HG03039 (cell line): ENCODE results near the gene CRTC1.

Source experiments
- ATAC-seq: cut with Tn5 transposase; IDR thresholded peaks from one replicate; pipeline ENCODE4 v1.9.1; 2021; ENCODE audit warnings: mild to moderate bottlenecking, moderate library complexity; ENCODE audit not compliant: unreplicated experiment

The CRTC1 gene

DNA sequence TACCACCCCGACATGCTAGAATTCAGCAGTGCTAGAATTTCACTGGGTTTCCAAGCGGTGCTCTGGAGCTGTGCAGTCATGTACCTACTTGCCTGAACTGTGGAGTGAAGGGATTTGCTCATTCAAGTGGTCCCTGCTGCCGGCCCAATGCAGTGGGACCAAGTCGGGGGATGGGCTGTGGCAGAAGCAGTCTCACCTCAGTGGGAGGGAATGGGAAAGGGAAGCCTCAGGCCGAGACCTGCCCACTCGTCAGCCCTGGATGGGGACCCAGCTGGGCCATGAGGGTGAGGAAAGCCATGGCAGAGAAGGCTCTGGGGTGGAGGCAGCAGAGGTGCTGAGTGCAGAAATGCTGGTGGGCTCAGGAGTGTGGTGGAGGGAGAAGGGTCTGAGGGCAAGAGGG lies 31.7 kb upstream of the CRTC1 start:
- ATAC-seq: no peak

DNA sequence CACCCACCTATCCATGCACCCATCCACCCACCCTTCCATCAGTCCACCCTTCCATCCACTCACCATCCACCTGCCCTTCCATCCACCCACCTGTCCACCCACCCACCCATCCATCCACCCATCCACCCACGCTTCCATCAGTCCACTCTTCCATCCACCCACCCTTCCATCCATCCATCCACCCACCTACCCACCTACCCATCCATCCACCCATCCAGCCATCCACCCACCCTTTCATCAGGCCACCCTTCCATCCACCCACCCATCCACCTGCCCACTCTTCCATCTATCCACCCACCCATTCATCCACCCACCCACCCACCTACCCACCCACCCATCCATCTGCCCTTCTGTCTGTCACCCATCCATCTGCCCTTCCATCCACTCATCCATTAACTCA lies 29.6 kb upstream of the CRTC1 start:
- ATAC-seq: no peak

DNA sequence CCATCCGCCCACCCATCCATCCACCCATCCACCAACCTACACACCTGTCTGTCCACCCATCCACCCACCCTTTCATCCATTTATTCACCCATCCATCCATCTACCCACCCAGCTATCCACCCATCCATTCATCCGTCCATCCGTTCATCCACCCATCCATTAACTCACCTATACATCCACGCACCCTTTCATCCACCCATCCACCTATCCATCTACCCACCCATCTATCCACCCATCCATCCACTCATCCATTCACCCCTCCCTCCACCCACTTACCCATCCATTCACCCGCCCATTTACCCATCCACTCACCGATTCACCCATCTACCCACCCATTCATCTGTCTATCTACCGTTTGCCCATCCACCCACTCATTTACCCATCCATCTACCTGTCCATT lies 29.0 kb upstream of the CRTC1 start:
- no peak for ATAC-seq

DNA sequence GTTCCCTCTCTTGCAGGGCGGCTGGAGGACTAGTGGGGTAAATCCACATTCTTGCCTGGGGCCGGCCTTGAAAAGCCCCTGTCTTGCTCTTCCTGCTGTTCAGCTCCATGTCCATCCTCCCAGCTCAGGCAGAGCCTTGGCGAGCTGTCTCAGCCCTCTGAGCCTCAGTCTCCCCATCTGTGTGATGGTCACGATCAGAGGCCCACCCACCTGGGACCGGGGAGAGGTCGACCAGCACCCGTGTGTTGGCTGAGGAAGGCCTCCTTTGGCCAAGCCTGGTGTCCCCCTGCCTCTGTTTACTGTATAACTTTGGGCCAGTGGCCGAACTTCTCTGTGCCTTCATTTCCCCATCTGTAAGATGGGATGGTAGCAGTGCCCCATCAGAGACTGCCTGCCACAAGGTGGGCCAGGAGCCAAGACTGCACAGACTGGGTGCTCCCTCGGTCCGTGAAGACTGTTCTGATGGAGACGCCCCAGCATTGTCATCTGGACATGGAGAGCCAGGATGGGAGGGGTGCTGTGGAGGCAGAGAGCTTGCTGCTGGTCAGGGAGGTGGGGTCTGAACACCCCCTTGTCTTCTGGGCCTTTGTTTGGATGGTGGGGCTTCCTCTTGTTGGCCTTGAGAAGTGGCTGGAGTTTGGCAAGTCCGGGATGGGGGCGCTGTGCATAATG lies 28.2 kb upstream of the CRTC1 start:
- no peak for ATAC-seq

DNA sequence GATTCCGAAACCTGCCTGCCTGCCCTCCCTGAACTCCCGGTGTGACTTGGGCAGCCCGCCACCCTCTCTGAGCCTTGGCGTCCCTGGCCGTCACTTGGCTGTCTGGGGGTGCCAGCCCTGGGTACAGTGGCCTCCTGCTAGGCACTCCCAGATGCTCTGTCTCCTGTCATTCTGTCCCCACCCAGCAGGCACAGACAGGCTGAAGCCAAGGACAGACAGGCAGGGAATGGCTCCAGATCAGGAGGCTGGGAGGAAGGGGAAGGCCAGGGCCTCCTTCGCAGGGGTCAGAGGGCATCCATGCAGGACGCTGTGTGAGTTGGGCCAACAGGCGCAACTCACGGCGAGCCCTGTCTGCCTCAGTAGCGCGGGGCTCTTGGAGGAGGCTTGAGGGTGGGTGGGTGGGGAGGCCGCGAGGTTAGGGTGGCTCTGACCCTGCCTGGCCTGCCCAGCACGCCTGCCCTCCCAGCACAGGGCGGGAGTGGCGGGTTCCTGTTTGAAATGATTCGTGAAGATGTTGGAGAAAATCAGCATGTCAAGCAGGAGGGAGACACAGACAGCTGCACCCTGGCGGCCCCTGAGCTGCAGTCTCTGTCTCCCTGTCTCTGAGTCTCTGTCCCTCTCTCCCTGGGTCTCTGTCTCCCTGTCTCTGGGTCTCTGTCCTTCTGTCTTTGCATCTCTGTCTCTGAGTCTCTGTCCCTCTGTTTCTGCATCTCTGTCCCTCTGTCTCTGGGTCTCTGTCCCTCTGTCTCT lies 27.0 kb upstream of the CRTC1 start:
- ATAC-seq: no peak

DNA sequence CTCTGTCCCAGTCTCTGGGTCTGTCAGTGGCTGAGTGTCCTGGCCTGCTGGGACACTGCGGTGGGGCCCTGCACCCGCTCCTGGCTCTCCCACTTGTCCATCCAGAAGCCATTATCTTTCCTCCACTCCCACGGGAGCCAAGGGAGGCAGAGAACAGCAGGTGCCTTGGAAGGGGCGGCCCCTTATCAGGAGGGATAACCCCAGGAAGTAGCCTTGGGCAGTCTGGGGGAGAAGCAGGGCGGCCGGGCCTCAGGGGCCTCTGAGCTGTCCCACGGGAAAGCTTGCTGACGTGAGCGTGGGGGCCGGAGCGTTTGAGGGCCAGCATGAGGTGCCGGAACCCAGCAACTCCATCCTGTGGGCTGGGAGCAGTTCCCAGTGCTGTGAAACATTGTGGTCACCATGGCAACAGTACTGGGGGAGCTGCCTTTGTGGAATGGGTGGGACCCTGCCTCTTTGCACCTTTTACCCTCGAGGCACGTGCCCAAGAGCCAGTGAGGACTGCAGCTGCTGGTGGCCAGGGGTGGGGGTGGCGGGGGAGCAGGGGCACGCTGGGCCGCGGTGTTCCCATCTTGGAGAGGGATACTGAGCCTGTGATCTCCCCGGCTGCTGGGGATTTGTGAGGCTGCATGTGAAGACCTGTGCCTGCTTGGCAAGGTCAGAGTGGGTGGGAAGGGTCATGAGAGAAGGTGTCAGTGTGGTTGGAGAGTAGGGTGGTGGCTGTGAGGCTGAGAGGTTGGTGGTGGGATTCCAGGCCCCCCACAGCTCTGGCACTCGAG lies 25.7 kb upstream of the CRTC1 start:
- ATAC-seq: no peak

DNA sequence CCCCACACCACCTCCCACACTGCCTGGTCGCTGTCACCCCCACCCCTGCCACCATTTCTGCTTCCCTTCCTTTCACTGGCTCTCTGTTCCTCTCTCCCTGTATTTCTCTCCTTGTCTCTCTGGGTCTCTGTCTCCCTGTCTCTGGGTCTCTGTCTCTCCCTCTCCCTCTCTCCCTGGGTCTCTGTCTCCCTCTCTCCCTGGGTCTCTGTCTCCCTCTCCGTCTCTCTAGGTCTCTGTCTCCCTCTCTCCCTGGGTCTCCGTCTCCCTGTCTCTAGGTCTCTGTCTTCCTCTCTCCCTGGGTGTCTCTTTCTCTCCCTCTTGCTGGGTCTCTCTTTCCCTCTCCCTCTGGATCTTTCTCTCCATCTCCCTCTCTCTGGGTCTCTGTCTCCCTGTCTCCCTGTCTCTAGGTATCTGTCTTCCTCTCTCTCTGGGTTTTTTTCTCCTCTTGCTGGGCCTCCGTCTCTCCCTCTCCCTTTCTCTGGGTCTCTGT lies 25.1 kb upstream of the CRTC1 start:
- no peak for ATAC-seq

DNA sequence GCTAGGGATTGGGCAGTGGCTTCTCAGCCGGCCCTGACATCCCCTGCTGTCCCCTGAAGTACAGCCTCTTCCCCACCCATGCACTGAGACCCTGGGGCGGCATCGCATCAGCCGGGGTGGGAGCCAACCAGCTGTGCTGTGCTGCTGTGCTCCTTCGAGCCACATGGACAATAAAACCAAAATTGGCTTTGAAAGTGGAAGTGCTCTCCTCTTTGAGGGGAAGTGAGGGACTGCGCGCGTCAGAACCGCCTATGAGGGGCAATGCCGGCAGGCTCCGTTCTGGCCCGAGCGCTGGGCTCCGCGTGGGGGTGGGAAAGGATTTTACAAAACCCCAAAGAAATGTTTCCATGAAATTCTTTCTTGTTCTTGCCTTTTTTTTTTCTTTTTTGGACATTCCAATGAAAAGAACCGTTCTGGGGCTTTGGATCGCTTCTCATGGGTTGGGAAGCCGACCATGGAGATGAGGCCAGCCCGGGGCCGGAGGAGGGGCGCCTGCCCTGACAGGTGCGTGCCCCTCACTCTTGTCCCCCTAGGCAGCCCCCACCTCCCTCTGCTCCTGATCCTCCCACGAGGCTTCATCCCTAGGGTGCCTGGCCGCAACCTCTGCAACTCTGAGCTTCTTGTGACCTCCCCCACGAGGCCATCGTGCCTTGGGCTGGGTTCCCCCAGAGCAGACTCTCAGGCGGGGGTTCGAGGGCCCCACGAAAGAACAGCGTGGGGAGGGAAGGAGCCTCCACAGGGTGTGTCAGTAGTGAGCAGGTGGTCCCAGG lies 24.0 kb upstream of the CRTC1 start:
- no peak for ATAC-seq

DNA sequence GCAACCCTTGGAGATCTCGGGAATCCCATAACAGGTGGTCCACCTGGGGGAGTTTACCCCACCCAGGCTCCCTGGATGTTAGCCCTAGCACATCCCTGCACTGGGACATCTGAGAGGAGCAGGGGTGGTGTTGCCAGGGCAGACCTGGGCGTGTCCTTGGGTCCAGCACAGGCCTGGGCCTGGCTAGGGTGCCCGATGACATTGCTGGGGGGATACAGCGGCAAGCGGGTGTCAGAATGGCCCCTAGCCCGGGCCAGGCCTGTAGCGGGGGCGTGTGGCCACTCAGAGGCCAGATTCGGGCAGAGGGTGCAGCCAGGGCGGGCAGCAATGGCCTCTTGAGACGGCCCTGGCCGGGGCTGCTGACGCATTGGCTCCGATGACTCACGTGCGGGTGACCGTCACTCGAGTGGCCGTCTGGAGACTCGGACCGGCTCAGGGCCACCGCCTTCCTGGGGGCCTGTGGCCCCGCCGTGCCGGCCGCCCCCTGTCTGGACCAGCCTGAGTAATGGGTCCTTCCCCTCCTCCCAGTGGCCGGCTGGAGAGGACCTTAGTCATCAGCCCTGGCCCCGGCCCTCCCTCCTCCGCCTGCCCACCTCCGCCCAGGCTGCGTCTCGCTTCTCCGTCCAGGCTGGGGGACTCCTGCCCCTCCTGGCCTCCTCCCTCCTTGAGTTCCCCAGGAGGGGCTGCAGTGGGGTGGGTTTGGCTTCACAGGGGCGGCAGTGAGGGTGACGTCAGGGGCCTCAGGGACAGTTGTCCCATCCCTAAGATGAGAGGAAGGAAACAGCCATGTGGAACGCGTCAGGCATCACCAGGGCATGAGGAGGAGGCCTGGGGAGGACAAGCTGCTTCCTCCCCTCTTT lies 23.2 kb upstream of the CRTC1 start:
- no peak for ATAC-seq

DNA sequence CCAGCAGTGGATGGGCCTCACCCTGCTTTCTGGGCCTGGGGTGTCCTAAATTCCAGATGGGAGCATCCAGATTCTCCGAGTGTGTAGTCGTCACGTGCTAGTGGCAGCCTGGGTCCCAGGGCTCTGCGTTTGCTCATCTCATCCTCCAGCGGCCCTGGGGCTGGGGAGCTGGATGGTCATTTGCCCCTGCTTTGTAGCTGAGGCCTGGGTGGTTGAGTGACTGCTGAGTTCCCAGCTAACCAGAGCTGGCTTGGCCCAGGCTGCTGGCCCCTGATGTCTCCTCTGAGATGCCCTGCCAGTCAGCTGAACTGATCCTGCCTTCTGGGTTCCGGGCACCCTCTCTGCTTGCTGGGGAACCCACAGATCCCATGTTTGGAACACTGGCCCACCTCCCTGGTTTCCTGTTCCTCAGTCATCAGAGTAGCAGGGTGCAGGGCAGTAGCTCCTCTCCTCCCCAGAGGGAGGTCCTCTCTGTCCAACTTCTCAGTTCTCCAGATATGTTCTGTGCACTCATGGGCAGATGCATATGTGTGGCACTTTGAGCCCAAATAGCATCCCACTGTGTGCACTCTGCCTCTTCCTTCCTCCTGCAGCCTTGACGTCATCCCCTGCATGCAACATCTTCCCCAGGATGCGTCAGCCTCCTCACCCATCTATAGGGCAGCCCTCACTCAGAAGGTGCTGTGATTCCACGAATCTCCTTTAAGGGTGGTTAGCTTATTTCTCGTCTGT lies 22.4 kb upstream of the CRTC1 start:
- ATAC-seq: no peak

DNA sequence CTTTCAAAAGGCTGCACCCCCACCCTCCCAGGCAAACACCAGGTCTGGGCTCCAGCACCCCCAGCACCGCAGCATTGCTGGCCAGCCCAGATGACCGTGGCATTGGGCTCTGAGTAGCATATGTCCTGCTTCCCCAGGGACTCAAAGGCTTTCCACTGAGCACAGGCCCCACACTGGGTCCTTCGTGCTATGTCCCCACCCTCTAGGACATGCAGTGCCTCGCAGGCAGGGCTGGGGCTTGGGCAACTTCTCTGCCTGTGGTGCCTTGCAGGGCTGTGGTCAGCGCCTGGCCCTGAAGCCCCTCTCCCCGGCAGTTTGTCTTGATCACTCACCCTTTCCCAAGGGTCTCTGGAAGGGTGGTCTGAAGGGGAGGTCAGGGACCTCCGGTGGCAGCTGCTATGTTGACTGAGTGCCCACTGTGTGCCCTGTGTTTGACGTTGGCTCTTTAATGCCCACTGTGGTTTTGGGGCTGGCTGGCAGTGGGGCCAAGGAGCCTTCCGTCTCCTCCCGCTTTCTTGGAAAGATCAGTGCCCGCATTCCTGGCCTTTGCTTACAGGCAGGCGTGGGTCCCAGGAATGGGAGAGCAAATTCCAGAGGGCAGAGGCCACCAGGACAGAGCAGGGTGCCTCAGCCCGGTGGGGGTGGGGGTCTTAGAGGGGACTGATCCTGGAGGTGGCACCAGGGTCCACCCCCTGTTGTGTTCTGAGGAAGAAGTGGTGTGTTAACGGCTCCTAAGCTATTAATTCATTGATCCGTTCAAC lies 20.3 kb upstream of the CRTC1 start:
- no peak for ATAC-seq

DNA sequence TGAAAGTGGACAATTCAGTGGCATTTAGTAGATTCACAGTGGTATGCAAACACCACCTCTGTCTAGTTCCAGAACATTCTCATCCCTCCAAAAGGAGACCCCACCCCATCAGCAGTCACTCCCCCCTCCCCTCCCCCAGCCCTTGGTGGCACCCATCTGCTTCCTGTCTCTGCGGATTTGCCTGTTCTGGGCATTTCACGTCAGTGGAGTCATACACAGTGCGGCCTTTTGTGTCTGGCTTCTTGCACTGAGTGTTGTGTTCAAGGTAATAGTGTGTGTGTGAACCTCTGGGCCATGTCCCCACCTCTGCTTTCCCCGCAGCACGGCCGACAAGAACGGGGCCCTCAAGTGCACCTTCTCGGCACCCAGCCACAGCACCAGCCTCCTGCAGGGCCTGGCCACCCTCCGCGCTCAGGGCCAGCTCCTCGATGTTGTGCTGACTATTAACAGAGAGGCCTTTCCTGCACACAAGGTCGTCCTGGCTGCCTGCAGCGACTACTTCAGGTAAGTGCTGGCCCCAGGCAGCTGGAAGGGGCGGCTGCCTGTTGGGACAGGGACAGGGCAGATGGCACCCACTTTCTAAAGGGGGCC lies 19.4 kb upstream of the CRTC1 start:
- no peak for ATAC-seq

DNA sequence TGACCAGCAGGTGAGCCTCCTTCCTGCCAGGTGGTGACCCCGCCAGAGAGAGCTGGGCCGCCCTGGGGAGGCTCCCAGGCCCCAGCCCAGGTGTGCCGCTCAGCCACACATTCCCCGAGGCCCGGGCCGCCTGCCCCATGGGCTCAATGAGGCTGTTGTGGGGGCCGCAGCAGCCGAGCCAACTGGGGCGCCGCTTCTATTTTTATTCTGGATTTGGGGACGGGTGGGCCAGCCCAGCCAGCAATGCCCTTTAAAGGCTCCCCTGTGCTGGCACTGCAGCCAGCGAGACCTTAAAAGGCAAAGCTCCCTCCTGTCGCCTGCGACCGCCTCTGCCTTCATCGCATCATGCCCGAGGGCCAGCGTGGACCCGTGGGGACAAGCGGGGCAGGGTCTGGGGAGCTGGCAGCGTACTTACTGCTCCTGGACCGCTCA lies 17.7 kb upstream of the CRTC1 start:
- ATAC-seq: no peak

DNA sequence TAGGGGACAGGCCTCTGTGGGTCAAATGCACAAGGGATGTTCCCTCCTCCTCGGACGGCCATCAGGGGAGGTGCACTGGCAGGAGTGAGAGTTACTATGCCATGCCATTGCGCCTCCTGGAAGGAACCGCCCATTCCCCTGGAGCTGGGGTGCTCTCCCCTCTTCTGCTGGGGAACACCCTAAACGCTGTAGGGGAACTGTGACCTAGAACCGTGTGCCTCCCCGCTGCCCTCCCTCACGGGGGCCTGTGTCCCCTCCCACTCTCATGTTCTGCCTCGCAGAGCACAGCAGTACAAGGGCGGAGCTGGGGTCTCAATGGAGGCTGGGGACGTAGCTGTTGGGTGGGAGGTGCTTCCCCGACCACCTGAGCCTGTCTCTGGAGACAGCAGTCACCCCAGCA lies 17.2 kb upstream of the CRTC1 start:
- no peak for ATAC-seq

DNA sequence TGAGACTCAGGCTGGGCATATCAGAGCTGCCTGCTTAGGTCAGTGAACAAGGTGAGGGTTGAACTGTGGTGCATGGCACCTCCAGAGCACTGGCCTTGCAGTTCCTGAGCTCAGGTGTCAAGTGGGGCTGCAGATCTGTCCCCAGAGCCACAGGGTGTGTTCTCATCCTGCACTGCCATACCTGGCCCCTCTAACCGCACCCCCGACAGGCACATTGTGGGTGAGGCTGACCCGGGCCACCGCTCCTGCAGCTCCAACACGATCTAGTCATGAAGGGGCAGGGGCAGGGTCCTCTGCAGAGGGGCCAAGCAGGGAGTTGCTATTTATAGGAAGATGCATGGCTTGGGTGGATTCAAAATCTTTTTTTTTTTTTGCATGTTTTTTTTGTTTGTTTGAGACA lies 16.7 kb upstream of the CRTC1 start:
- no peak for ATAC-seq

DNA sequence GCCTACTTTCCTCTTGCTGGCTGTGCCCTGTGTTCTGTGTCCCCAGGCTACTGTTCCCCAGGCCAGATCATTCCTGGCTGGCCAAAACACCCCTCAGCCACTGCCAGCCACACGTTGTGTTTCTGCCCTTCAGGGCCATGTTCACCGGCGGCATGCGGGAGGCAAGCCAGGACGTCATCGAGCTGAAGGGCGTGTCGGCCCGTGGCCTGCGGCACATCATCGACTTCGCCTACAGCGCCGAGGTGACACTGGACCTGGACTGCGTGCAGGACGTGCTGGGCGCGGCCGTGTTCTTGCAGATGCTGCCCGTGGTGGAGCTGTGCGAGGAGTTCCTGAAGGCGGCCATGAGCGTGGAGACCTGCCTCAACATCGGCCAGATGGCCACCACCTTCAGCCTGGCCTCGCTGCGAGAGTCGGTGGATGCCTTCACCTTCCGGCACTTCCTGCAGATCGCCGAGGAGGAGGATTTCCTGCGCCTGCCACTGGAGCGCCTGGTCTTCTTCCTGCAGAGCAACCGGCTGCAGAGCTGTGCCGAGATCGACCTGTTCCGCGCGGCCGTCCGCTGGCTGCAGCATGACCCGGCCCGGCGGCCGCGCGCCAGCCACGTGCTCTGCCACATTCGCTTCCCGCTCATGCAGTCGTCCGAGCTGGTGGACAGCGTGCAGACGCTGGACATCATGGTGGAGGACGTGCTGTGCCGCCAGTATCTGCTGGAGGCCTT lies 15.8 kb upstream of the CRTC1 start:
- no peak for ATAC-seq

DNA sequence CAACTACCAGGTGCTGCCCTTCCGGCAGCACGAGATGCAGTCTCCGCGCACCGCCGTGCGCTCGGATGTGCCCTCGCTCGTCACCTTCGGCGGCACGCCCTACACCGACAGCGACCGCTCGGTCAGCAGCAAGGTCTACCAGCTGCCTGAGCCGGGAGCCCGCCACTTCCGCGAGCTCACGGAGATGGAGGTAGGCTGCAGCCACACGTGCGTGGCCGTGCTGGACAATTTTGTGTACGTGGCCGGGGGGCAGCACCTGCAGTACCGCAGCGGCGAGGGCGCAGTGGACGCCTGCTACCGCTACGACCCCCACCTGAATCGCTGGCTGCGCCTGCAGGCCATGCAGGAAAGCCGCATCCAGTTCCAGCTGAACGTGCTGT lies 15.2 kb upstream of the CRTC1 start:
- no peak for ATAC-seq
